ENCODE data around the gene GALNT14.

The GALNT14 gene

GRCh38 chr2:30966786-30967185 lies 171.5 kb downstream of the GALNT14 start:
- no peak overlapping the region for H3K4me3 ChIP-seq (ENCODE audit: low read depth, low read length)
- H3K4me1 ChIP-seq: no peaks in the 10 kb centered on the region; the same call in 1 of the 2 replicates
- TF ChIP-seq, protein P1, sequence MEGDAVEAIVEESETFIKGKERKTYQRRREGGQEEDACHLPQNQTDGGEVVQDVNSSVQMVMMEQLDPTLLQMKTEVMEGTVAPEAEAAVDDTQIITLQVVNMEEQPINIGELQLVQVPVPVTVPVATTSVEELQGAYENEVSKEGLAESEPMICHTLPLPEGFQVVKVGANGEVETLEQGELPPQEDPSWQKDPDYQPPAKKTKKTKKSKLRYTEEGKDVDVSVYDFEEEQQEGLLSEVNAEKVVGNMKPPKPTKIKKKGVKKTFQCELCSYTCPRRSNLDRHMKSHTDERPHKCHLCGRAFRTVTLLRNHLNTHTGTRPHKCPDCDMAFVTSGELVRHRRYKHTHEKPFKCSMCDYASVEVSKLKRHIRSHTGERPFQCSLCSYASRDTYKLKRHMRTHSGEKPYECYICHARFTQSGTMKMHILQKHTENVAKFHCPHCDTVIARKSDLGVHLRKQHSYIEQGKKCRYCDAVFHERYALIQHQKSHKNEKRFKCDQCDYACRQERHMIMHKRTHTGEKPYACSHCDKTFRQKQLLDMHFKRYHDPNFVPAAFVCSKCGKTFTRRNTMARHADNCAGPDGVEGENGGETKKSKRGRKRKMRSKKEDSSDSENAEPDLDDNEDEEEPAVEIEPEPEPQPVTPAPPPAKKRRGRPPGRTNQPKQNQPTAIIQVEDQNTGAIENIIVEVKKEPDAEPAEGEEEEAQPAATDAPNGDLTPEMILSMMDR (IDR thresholded peaks at IDR 0.05; ENCODE audit: low read depth, low read length): no peak
- no peaks in the 10 kb centered on the region for H3K27me3 ChIP-seq
- H3K9me3 ChIP-seq: no peaks in the 10 kb centered on the region
- peaks cover 5% of the 10 kb centered on the region for H3K36me3 ChIP-seq
- no peak for DNase-seq

DNA sequence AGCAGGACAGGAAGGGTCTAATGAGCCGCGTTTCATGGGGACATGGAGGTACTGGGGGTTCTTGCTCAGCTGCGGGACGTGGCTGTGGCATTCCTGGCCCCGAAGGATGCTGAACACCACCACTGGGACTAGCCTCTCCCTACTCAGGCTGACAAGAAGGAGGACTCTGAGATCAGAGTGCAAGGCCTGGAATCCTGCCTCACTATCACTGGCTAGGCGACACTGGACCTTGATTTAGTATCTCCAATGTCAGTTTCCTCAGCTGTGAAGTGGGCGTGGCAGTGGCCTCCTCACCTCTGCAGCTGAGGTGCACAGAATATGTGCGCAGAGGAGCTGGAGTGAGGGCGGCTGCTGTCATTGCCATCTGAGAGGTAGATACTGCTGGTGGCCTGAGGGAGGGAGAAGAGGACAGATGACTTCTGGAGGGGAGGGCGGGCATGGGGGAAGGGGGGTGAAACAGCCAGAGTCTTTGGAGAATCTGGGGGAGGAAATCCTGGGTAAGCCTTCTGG lies 173.2 kb downstream of the GALNT14 start:
- Histone ChIP-seq H3K9me3 (no peaks in the 10 kb centered on the region), H3K27me3 (no peaks in the 10 kb centered on the region), H3K36me3 (peaks cover 5% of the 10 kb centered on the region), H3K4me1 (no peaks in the 10 kb centered on the region), H3K4me3 (ENCODE audit: low read depth, low read length) (no peak overlapping the region)
- TF ChIP-seq, protein P1 (IDR thresholded peaks at IDR 0.05; ENCODE audit: low read depth, low read length): no peak
- DNase-seq: no peak

GRCh38 chr2:30964334-30965005 lies 173.8 kb downstream of the GALNT14 start:
- peaks cover 5% of the 10 kb centered on the region for H3K36me3 ChIP-seq
- TF ChIP-seq, protein P1 (IDR thresholded peaks at IDR 0.05; ENCODE audit: low read depth, low read length): no peak
- no peak overlapping the region for H3K4me3 ChIP-seq (ENCODE audit: low read depth, low read length)
- H3K4me1 ChIP-seq: no peaks in the 10 kb centered on the region
- no peak for DNase-seq
- H3K27me3 ChIP-seq: no peaks in the 10 kb centered on the region
- H3K9me3 ChIP-seq: no peaks in the 10 kb centered on the region

GRCh38 chr2:30963184-30963583 lies 175.1 kb downstream of the GALNT14 start:
- DNase-seq: no peak
- TF ChIP-seq, protein P1 (IDR thresholded peaks at IDR 0.05; ENCODE audit: low read depth, low read length): no peak
- no peaks in the 10 kb centered on the region for H3K9me3 ChIP-seq
- peaks cover 5% of the 10 kb centered on the region for H3K36me3 ChIP-seq
- H3K27me3 ChIP-seq: no peaks in the 10 kb centered on the region
- H3K4me1 ChIP-seq: no peaks in the 10 kb centered on the region
- H3K4me3 ChIP-seq (ENCODE audit: low read depth, low read length): no peak overlapping the region

- H3K9me3 ChIP-seq: no peaks in the 10 kb centered on the region
- no peaks in the 10 kb centered on the region for H3K4me1 ChIP-seq
- no peak overlapping the region for H3K4me3 ChIP-seq (ENCODE audit: low read depth, low read length)
- TF ChIP-seq, protein P1 (IDR thresholded peaks at IDR 0.05; ENCODE audit: low read depth, low read length): no peak
- DNase-seq: no peak
- H3K27me3 ChIP-seq: no peaks in the 10 kb centered on the region
- peaks cover 5% of the 10 kb centered on the region for H3K36me3 ChIP-seq
Measured at GRCh38 chr2:30960213-30960612, 178.0 kb downstream of the GALNT14 start.

- Histone ChIP-seq H3K36me3 (peaks cover 5% of the 10 kb centered on the region), H3K9me3 (no peaks in the 10 kb centered on the region), H3K4me1 (no peaks in the 10 kb centered on the region), H3K27me3 (no peaks in the 10 kb centered on the region), H3K4me3 (ENCODE audit: low read depth, low read length) (no peak overlapping the region)
- TF ChIP-seq, protein P1 (IDR thresholded peaks at IDR 0.05; ENCODE audit: low read depth, low read length): no peak
- no peak for DNase-seq
Measured at GRCh38 chr2:30959653-30960052, 178.6 kb downstream of the GALNT14 start.

All from BE2C (cell line).